CD14-positive monocyte (primary cell): Measurements from ENCODE around the gene MCF2L2. TPM values are rescaled to one million over a fixed set of nuclear protein-coding genes. Genes with fewer than 3 reads are reported as not detected.

Experiments
- DNase-seq, 3 donors: peaks; one replicate each; pipeline ENCODE4 v3.0.0-alpha.2; 2011 to 2022
- H2AFZ ChIP-seq: 2 replicates; pipeline ENCODE4 v1.6.0; 2012; ENCODE audit warnings: mild to moderate bottlenecking, low read depth, low read length, inconsistent platforms; ENCODE audit not compliant: insufficient read depth, poor library complexity, severe bottlenecking
- H3K27ac ChIP-seq, 2 donors: 1 replicate in 1 of 2; 2 replicates in 1 of 2; pipeline ENCODE4 v1.5.1; 2012 to 2013; ENCODE audit warnings: low read length in 2 of 2, control low read depth in 1 of 2, inconsistent platforms in 1 of 2, low read depth in 1 of 2, mild to moderate bottlenecking in 1 of 2
- H3K27me3 ChIP-seq, 2 donors: one replicate each; pipeline versions ENCODE4 v1.6.0 to v1.6.1; 2011 to 2013; ENCODE audit warnings: low read length in 2 of 2; ENCODE audit not compliant: control insufficient read depth in 2 of 2, insufficient read depth in 2 of 2
- H3K36me3 ChIP-seq, 2 donors: replicated peaks in 1 of 2; 1 replicate in 1 of 2; 2 replicates in 1 of 2; pipeline versions ENCODE4 v1.5.1 to v1.6.1; 2012 to 2013; ENCODE audit warnings: low read length in 2 of 2, control low read depth in 1 of 2, inconsistent platforms in 1 of 2, mild to moderate bottlenecking in 1 of 2; ENCODE audit not compliant: insufficient read depth in 2 of 2, control insufficient read depth in 1 of 2
- H3K4me1 ChIP-seq, 2 donors: 1 replicate in 1 of 2; 2 replicates in 1 of 2; pipeline versions ENCODE4 v1.5.1 to v1.6.1; 2012 to 2013; ENCODE audit warnings: low read length in 2 of 2, control low read depth in 1 of 2, inconsistent platforms in 1 of 2, mild to moderate bottlenecking in 1 of 2, moderate library complexity in 1 of 2; ENCODE audit not compliant: insufficient read depth in 2 of 2, control insufficient read depth in 1 of 2
- H3K4me2 ChIP-seq: replicated peaks from 2 replicates; pipeline ENCODE3; 2012; ENCODE audit warnings: low read length, moderate library complexity, mild to moderate bottlenecking; ENCODE audit not compliant: poor library complexity, severe bottlenecking; ENCODE audit errors: extremely low read depth
- H3K4me3 ChIP-seq, 3 experiments: fragments of 200-600 bp in 1 of 3; sonication (generic) in 1 of 3; replicated peaks in 1 of 3; 1 replicate in 2 of 3; 2 replicates in 1 of 3; pipeline ENCODE4 v1.5.1; 2011 to 2013; ENCODE audit warnings: low read length in 3 of 3, mild to moderate bottlenecking in 3 of 3, control low read depth in 2 of 3, low read depth in 2 of 3, inconsistent platforms in 1 of 3, moderate library complexity in 1 of 3
- H3K79me2 ChIP-seq: 2 replicates; pipeline ENCODE4 v1.6.0; 2012; ENCODE audit warnings: mild to moderate bottlenecking, control low read depth, inconsistent platforms, low read length, moderate library complexity; ENCODE audit not compliant: insufficient read depth
- H3K9ac ChIP-seq: 2 replicates; pipeline ENCODE4 v1.6.0; 2017; ENCODE audit warnings: low read length, mild to moderate bottlenecking; ENCODE audit not compliant: insufficient read depth, poor library complexity, severe bottlenecking
- H3K9me3 ChIP-seq, 2 donors: replicated peaks in 1 of 2; 1 replicate in 1 of 2; 2 replicates in 1 of 2; pipeline versions ENCODE4 v1.5.1 to v1.6.1; 2012 to 2013; ENCODE audit warnings: low read length in 2 of 2, control low read depth in 1 of 2; ENCODE audit not compliant: control insufficient read depth in 1 of 2, insufficient read depth in 1 of 2
- H4K20me1 ChIP-seq: 2 replicates; pipeline ENCODE4 v1.6.0; 2012; ENCODE audit warnings: mild to moderate bottlenecking, low read length, control low read depth, moderate library complexity; ENCODE audit not compliant: insufficient read depth
- H3K27ac Mint-ChIP-seq, 7 donors: one replicate each; pipeline ENCODE4 v1.8.0; 2020; ENCODE audit warnings: mild to moderate bottlenecking in 7 of 7, mixed read lengths in 7 of 7, moderate library complexity in 6 of 7, inconsistent platforms in 2 of 7
- H3K27me3 Mint-ChIP-seq, 3 donors: one replicate each; pipeline ENCODE4 v1.8.0; 2021 to 2022; ENCODE audit warnings: low read depth in 3 of 3, mild to moderate bottlenecking in 3 of 3, mixed read lengths in 3 of 3, moderate library complexity in 3 of 3, inconsistent platforms in 1 of 3
- H3K36me3 Mint-ChIP-seq, 2 donors: one replicate each; pipeline ENCODE4 v1.8.0; 2020; ENCODE audit warnings: mixed read lengths in 2 of 2, inconsistent platforms in 1 of 2, mild to moderate bottlenecking in 1 of 2
- H3K4me1 Mint-ChIP-seq: one replicate; pipeline ENCODE4 v1.8.0; 2020; ENCODE audit warnings: mild to moderate bottlenecking, mixed read lengths
- H3K4me3 Mint-ChIP-seq, 2 donors: one replicate each; pipeline ENCODE4 v1.8.0; 2020; ENCODE audit warnings: mild to moderate bottlenecking in 2 of 2, mixed read lengths in 2 of 2, moderate library complexity in 1 of 2
- H3K9me3 Mint-ChIP-seq, 7 donors: one replicate each; pipeline ENCODE4 v1.8.0; 2020 to 2022; ENCODE audit warnings: mixed read lengths in 7 of 7, mild to moderate bottlenecking in 6 of 7, moderate library complexity in 6 of 7, inconsistent platforms in 2 of 7
- WGBS: methylation state at CpG from one replicate; pipeline ENCODE4 v1.1.5; 2013; ENCODE audit warnings: missing lambda C conversion rate; ENCODE audit not compliant: insufficient coverage; 5-methylcytosine and 5-hydroxymethylcytosine counted together
- intact Hi-C, 2 donors: fragments of 100-400 bp; cut with micrococcal nuclease; formaldehyde crosslinking; loops; one replicate each; pipeline versions ENCODE4 v1.15.0 to v1.15.1; 2023
- polyA plus RNA-seq, 3 donors: library from polyadenylated mRNA; depleted of rRNA in 1 of 3; unstranded in 2 of 3; stranded (reverse) in 1 of 3; fragments of 300-500 nt in 2 of 3; fragments of >200 nt in 1 of 3; fragmentation: Illumina TruSeq in 2 of 3; gene quantifications; 1 replicate in 2 of 3; 2 replicates in 1 of 3; pipeline ENCODE4 v1.2.3, GENCODE V29; 2012 to 2021
- TF ChIP-seq, protein P1 (sequence below): fragments of 200-600 bp; IDR thresholded peaks from one replicate; pipeline ENCODE4 v1.8.0; 2022; ENCODE audit warnings: antibody characterized with exemption, mild to moderate bottlenecking

Gene MCF2L2
- polyA plus RNA-seq, 3 donors, result 0.01 to 0.13 TPM; not detected in 1

DNA sequence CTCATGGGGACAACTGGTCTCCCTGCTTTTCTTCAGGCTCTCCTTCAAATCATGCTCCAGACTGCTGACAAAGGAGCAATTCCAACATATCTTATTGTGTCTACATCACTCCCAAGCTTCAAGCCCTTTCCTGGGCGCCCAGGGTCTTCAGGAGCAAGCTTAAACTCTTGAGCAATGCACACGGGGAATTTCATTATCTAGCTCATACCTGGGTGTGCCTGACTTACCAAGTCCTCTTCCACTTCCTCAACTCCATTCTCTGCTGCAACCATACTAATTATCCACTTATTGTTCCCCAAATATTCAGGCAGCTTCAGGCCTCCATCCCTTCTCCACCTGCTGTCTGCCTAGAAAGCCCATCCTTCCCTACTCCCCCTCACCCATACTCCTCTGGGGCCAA is 124.7 kb downstream of the MCF2L2 start:
- peak overlapping the region in 6 of 7 donors; percentile 39 to 85 (median 48) for H3K27ac Mint-ChIP-seq
- peak overlapping the region; percentile 14 to 57 for H3K4me3 Mint-ChIP-seq
- Histone ChIP-seq H4K20me1 (no peaks in the 10 kb centered on the region), H3K27ac (no peak overlapping the region), H3K4me1 (peaks cover 47 to 54% of the 10 kb centered on the region in 2 donors), H2AFZ (no peak overlapping the region), H3K9me3 (no peaks in the 10 kb centered on the region), H3K27me3 (no peaks in the 10 kb centered on the region), H3K4me3 (no peak overlapping the region), H3K4me2 (no peak overlapping the region), H3K36me3 (no peaks in the 10 kb centered on the region), H3K9ac (no peak overlapping the region), H3K79me2 (no peaks in the 10 kb centered on the region)
- peaks cover 0 to 8% (median 3%) of the 10 kb centered on the region in 3 donors for H3K27me3 Mint-ChIP-seq
- intact Hi-C loops, result loop anchor here in 1 of 2 donors (10.0 kb wide), 1 partner anchor 49 kb away; the partner anchor contains the start of gene B3GNT5
- TF ChIP-seq, protein P1, sequence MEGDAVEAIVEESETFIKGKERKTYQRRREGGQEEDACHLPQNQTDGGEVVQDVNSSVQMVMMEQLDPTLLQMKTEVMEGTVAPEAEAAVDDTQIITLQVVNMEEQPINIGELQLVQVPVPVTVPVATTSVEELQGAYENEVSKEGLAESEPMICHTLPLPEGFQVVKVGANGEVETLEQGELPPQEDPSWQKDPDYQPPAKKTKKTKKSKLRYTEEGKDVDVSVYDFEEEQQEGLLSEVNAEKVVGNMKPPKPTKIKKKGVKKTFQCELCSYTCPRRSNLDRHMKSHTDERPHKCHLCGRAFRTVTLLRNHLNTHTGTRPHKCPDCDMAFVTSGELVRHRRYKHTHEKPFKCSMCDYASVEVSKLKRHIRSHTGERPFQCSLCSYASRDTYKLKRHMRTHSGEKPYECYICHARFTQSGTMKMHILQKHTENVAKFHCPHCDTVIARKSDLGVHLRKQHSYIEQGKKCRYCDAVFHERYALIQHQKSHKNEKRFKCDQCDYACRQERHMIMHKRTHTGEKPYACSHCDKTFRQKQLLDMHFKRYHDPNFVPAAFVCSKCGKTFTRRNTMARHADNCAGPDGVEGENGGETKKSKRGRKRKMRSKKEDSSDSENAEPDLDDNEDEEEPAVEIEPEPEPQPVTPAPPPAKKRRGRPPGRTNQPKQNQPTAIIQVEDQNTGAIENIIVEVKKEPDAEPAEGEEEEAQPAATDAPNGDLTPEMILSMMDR, result no peak
- H3K9me3 Mint-ChIP-seq, result peaks cover 0 to 1% (median 0%) of the 10 kb centered on the region in 7 donors
- 22% methylated on average over 2 of the region's 2 CpGs for WGBS
- H3K4me1 Mint-ChIP-seq, result peaks cover 60% of the 10 kb centered on the region
- H3K36me3 Mint-ChIP-seq, result peaks cover 0 to 1% of the 10 kb centered on the region in 2 donors
- DNase-seq, result peak in 2 of 3 donors; percentile 52 to 56

- peaks cover 56% of the 10 kb centered on the region for H3K4me1 Mint-ChIP-seq
- H3K27ac Mint-ChIP-seq, result peak overlapping the region in 1 of 7 donors; percentile 68
- TF ChIP-seq, protein P1, result no peak
- no peak for DNase-seq
- Histone ChIP-seq H2AFZ (no peak overlapping the region), H4K20me1 (no peaks in the 10 kb centered on the region), H3K9me3 (no peaks in the 10 kb centered on the region), H3K4me2 (no peak overlapping the region), H3K4me1 (peaks cover 43 to 55% of the 10 kb centered on the region in 2 donors), H3K9ac (no peak overlapping the region), H3K79me2 (no peaks in the 10 kb centered on the region), H3K27me3 (no peaks in the 10 kb centered on the region), H3K4me3 (no peak overlapping the region), H3K27ac (no peak overlapping the region), H3K36me3 (no peaks in the 10 kb centered on the region)
- H3K27me3 Mint-ChIP-seq, result peaks cover 0 to 5% (median 3%) of the 10 kb centered on the region in 3 donors
- intact Hi-C loops, result loop anchor here in 1 of 2 donors (10.0 kb wide), 1 partner anchor 47 kb away; the partner anchor contains the start of gene B3GNT5
- 64% methylated on average over 6 of the region's 8 CpGs for WGBS
- H3K36me3 Mint-ChIP-seq, result peaks cover 0 to 1% of the 10 kb centered on the region in 2 donors
- H3K4me3 Mint-ChIP-seq, result no peak overlapping the region
- peaks cover 0 to 1% (median 0%) of the 10 kb centered on the region in 7 donors for H3K9me3 Mint-ChIP-seq
Observed at GRCh38 chr3:183301937-183302580, 126.4 kb downstream of the MCF2L2 start.
